Measurements from ENCODE around the gene FAM181B.

DNA sequence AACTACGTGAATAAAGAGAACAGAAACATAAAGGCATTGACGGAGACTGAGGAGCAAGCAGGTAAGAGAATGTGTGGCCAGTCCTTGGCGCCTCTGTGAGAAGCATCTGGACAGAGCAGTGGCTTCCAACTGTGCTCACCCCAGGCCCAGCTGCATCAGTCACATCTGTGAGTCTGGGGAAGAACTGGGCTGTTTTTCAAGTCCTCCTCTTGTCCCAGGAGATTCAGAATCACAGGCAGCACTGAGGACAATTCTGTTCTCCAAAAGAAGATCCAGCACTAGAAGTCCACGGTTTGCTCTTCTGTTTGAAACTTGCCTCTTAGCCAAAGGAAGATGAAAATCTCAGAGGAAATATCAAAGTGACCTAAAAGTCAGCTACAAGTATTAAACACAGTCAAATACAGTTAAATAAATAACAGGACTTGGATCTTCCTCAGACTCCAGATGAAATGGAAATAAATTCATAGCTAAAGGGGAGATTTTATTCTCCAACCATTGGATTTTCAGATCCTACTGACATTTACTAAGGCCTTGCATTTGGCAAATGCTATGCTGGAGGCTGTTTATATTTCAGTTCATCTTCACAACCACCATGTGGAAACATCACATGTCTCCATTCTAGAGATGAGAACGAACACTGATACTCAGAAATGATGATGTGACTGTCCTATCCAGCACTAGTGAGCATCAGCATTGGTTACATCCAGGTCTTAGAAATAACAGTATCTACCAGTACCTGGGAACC is 14.1 kb downstream of the FAM181B start:
- TF ChIP-seq, protein P1, sequence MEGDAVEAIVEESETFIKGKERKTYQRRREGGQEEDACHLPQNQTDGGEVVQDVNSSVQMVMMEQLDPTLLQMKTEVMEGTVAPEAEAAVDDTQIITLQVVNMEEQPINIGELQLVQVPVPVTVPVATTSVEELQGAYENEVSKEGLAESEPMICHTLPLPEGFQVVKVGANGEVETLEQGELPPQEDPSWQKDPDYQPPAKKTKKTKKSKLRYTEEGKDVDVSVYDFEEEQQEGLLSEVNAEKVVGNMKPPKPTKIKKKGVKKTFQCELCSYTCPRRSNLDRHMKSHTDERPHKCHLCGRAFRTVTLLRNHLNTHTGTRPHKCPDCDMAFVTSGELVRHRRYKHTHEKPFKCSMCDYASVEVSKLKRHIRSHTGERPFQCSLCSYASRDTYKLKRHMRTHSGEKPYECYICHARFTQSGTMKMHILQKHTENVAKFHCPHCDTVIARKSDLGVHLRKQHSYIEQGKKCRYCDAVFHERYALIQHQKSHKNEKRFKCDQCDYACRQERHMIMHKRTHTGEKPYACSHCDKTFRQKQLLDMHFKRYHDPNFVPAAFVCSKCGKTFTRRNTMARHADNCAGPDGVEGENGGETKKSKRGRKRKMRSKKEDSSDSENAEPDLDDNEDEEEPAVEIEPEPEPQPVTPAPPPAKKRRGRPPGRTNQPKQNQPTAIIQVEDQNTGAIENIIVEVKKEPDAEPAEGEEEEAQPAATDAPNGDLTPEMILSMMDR (IDR thresholded peaks at IDR 0.05; ENCODE audit: extremely low read depth in 1 of 2, insufficient read depth in 1 of 2, low read depth in 1 of 2, low read length in 2 of 2), result no peak
- TF ChIP-seq POLR2A (IDR thresholded peaks at IDR 0.05; ENCODE audit: low read depth, low read length) (no peak), POLR2AphosphoS5 (IDR thresholded peaks at IDR 0.05; ENCODE audit: insufficient read depth, low read depth, low read length) (no peak), GATA2 (IDR thresholded peaks at IDR 0.05; ENCODE audit: insufficient read depth, insufficient read length, low read depth, low read length) (no peak), MYC (IDR thresholded peaks at IDR 0.05; ENCODE audit: low read depth, low read length) (no peak), EZH2 (IDR thresholded peaks at IDR 0.05; ENCODE audit: borderline replicate concordance, low read depth, low read length, severe bottlenecking) (no peak), JUN (IDR thresholded peaks at IDR 0.05; ENCODE audit: borderline replicate concordance, insufficient read depth, insufficient read length, low read depth) (no peak), FOS (IDR thresholded peaks at IDR 0.05; ENCODE audit: borderline replicate concordance, insufficient read depth, low read length) (no peak)
- TF ChIP-seq, protein P2, sequence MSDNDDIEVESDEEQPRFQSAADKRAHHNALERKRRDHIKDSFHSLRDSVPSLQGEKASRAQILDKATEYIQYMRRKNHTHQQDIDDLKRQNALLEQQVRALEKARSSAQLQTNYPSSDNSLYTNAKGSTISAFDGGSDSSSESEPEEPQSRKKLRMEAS (IDR thresholded peaks at IDR 0.05; ENCODE audit: insufficient read depth, insufficient read length), result no peak
